ENCODE measurements around the gene EDN2. TPM values are rescaled to one million over a fixed set of nuclear protein-coding genes. Genes with fewer than 3 reads are reported as not detected.

The EDN2 gene
- total and polyA plus RNA-seq, 9 donors, result 0.20 to 24.8 (median 0.36) TPM; not detected in 4

- no peak for TF ChIP-seq EP300 (IDR thresholded peaks at IDR 0.05)
- no peak for TF ChIP-seq POLR2A (IDR thresholded peaks at IDR 0.05)
- no peak for TF ChIP-seq CTCF (IDR thresholded peaks at IDR 0.05)
- DNase-seq, result no peak
- intact Hi-C loops (cut with DNase I), result no loop called here
- WGBS, 3 donors, result 89 to 91% (median 91%) methylated on average over 5 of the region's 5 CpGs
- Histone ChIP-seq H3K4me3 (no peak overlapping the region), H3K27ac (no peak overlapping the region), H3K4me1 (ENCODE audit: insufficient read depth) (peaks cover 10% of the 10 kb centered on the region), H3K27me3 (no peaks in the 10 kb centered on the region), H3K9me3 (no peaks in the 10 kb centered on the region), H3K36me3 (no peaks in the 10 kb centered on the region)
Observed at GRCh38 chr1:41489561-41489960, 5.1 kb upstream of the EDN2 start.

- H3K4me3 ChIP-seq, result no peak overlapping the region
- no peak for TF ChIP-seq CTCF (IDR thresholded peaks at IDR 0.05)
- no peak for TF ChIP-seq POLR2A (IDR thresholded peaks at IDR 0.05)
- TF ChIP-seq EP300 (IDR thresholded peaks at IDR 0.05), result no peak
- peaks cover 10% of the 10 kb centered on the region for H3K4me1 ChIP-seq (ENCODE audit: insufficient read depth)
- H3K27me3 ChIP-seq, result no peaks in the 10 kb centered on the region
- 81 to 86% (median 83%) methylated on average over 11 of the region's 11 CpGs for WGBS, 3 donors
- no peaks in the 10 kb centered on the region for H3K9me3 ChIP-seq
- H3K36me3 ChIP-seq, result no peaks in the 10 kb centered on the region
- DNase-seq, result peak in 1 of 5 donors; percentile 35
- H3K27ac ChIP-seq, result no peak overlapping the region
- intact Hi-C loops (cut with DNase I), result no loop called here
Observed at GRCh38 chr1:41488040-41488951, 3.8 kb upstream of the EDN2 start.

GRCh38 chr1:41487126-41488039, 2.9 kb upstream of the EDN2 start:
- intact Hi-C loops (cut with DNase I), result no loop called here
- H3K4me3 ChIP-seq, result no peak overlapping the region
- peak overlapping the region in 1 of 2 donors; percentile 16 for H3K27ac ChIP-seq
- H3K4me1 ChIP-seq (ENCODE audit: insufficient read depth), result peaks cover 10% of the 10 kb centered on the region
- H3K36me3 ChIP-seq, result no peaks in the 10 kb centered on the region
- H3K27me3 ChIP-seq, result no peaks in the 10 kb centered on the region
- no peaks in the 10 kb centered on the region for H3K9me3 ChIP-seq
- DNase-seq, result peak in 1 of 5 donors; percentile 47
- TF ChIP-seq CTCF (IDR thresholded peaks at IDR 0.05), result no peak
- TF ChIP-seq POLR2A (IDR thresholded peaks at IDR 0.05), result no peak
- TF ChIP-seq EP300 (IDR thresholded peaks at IDR 0.05), result no peak
- WGBS, 3 donors, result 32 to 44% (median 38%) methylated on average over 16 of the region's 16 CpGs

GRCh38 chr1:41486371-41487125, 2.1 kb upstream of the EDN2 start:
- Histone ChIP-seq H3K27me3 (no peaks in the 10 kb centered on the region), H3K36me3 (no peaks in the 10 kb centered on the region), H3K9me3 (no peaks in the 10 kb centered on the region), H3K4me3 (no peak overlapping the region), H3K27ac (peak overlapping the region in 1 of 2 donors; percentile 16), H3K4me1 (ENCODE audit: insufficient read depth) (peaks cover 10% of the 10 kb centered on the region)
- TF ChIP-seq EP300 (IDR thresholded peaks at IDR 0.05) (no peak), POLR2A (IDR thresholded peaks at IDR 0.05) (no peak), CTCF (IDR thresholded peaks at IDR 0.05) (no peak)
- intact Hi-C loops (cut with DNase I), result no loop called here
- WGBS, 3 donors, result 10 to 14% (median 10%) methylated on average over 23 of the region's 23 CpGs
- peak in 1 of 5 donors; percentile 44 for DNase-seq

Measured in ovary (tissue), 9 donors.